ENCODE results near the gene PPM1D.
"Not testable (repeated sequence)": the region's sequence is repeated elsewhere in the genome, so short reads cannot be mapped to it uniquely, and the experiment has no call there.

PPM1D gene

DNA sequence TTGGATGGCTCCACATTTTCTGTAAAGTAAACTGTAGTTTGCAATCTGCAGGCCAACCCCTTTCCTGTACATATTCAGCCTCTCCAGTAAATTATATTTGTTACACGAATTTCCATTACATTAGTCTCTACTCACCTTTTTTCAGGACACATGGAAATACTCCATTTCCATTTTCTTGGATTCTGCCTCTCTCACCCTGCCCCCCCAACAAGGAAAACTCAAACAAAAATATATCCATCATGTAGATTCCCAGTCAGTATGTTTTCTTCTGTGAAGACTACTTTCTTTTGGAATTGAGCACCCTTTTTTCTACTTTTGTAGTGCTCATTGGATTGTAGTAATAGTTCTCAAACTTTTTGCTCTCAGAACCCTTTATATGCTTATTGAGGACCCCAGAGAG lies 2.9 kb downstream of the PPM1D start:
- no peak for DNase-seq (ENCODE audit: low read depth, low spot score)
- Histone ChIP-seq H3K4me3 (ENCODE audit: low read length) (no peak overlapping the region), H3K4me1 (ENCODE audit: control insufficient read depth, insufficient read depth, low read length) (no peaks in the 10 kb centered on the region), H3K36me3 (ENCODE audit: control insufficient read depth, insufficient read depth, low read length) (no peaks in the 10 kb centered on the region), H3K27me3 (ENCODE audit: control insufficient read depth, insufficient read depth, low read length) (no peaks in the 10 kb centered on the region), H3K9me3 (ENCODE audit: control insufficient read depth, insufficient read depth, low read length) (no peaks in the 10 kb centered on the region), H3K27ac (ENCODE audit: low read length) (no peak overlapping the region)
- WGBS (ENCODE audit: insufficient coverage, insufficient read length) = no CpG with 5 or more reads among the region's 1 CpG

GRCh38 chr17:60603477-60603876 lies 3.5 kb downstream of the PPM1D start:
- WGBS (ENCODE audit: insufficient coverage, insufficient read length) = no CpG with 5 or more reads among the region's 10 CpGs
- not testable (repeated sequence) for H3K4me1 ChIP-seq (ENCODE audit: control insufficient read depth, insufficient read depth, low read length); H3K27ac ChIP-seq (ENCODE audit: low read length); H3K36me3 ChIP-seq (ENCODE audit: control insufficient read depth, insufficient read depth, low read length); H3K9me3 ChIP-seq (ENCODE audit: control insufficient read depth, insufficient read depth, low read length); DNase-seq (ENCODE audit: low read depth, low spot score); H3K27me3 ChIP-seq (ENCODE audit: control insufficient read depth, insufficient read depth, low read length); H3K4me3 ChIP-seq (ENCODE audit: low read length)

GRCh38 chr17:60604686-60605334 lies 4.8 kb downstream of the PPM1D start:
- no peak overlapping the region for H3K4me3 ChIP-seq (ENCODE audit: low read length)
- no CpG with 5 or more reads among the region's 5 CpGs for WGBS (ENCODE audit: insufficient coverage, insufficient read length)

DNA sequence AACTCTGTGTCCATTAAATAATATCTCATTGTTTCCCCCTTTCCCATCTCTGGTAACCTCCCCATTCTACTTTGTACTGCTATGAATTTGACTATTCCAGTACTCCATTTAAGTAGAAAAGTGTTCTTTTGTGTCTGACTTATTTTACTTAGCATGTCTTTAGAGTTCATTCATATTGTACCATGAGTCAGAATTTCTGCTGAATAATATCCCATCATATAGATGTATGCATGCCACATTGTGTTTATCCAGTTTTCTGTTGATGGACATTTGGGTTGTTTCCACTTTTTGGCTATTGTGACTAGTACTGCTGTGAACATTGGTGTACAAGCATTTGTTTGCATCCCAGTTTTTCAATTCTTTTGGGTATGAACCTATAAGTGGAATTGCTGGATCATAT lies 6.0 kb downstream of the PPM1D start:
- Histone ChIP-seq H3K4me3 (ENCODE audit: low read length) (no peak overlapping the region), H3K36me3 (ENCODE audit: control insufficient read depth, insufficient read depth, low read length) (no peaks in the 10 kb centered on the region), H3K27me3 (ENCODE audit: control insufficient read depth, insufficient read depth, low read length) (no peaks in the 10 kb centered on the region), H3K27ac (ENCODE audit: low read length) (no peak overlapping the region), H3K9me3 (ENCODE audit: control insufficient read depth, insufficient read depth, low read length) (no peaks in the 10 kb centered on the region), H3K4me1 (ENCODE audit: control insufficient read depth, insufficient read depth, low read length) (no peaks in the 10 kb centered on the region)
- DNase-seq (ENCODE audit: low read depth, low spot score) = no peak

More at GRCh38 chr17:60604686-60605334, 4.8 kb downstream of the PPM1D start:
- Histone ChIP-seq H3K4me1 (ENCODE audit: control insufficient read depth, insufficient read depth, low read length) (no peaks in the 10 kb centered on the region), H3K27ac (ENCODE audit: low read length) (no peak overlapping the region), H3K9me3 (ENCODE audit: control insufficient read depth, insufficient read depth, low read length) (no peaks in the 10 kb centered on the region), H3K27me3 (ENCODE audit: control insufficient read depth, insufficient read depth, low read length) (no peaks in the 10 kb centered on the region), H3K36me3 (ENCODE audit: control insufficient read depth, insufficient read depth, low read length) (no peaks in the 10 kb centered on the region)
- DNase-seq (ENCODE audit: low read depth, low spot score) = no peak

DNA sequence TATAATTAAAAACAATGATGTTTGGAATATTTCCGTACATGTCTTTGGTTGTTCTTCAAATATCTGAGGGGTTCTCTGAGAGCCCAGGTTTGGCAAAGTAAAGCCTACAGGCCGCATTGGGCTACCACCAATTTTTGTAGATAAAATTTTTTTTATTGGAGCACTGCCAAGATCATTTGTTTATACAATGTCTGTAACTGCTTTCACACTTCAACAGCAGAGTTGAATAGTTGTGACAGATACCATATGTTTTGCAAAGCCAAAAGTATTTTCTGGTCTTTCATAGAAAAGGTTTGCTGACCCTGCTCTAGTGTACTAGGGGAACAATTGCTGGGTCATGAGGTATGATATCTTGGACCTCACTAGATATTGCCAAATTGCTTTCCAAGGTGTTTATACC lies 10.5 kb downstream of the PPM1D start:
- no peaks in the 10 kb centered on the region for H3K4me1 ChIP-seq (ENCODE audit: control insufficient read depth, insufficient read depth, low read length)
- H3K4me3 ChIP-seq (ENCODE audit: low read length) = no peak overlapping the region
- no peak overlapping the region for H3K27ac ChIP-seq (ENCODE audit: low read length)
- no peaks in the 10 kb centered on the region for H3K27me3 ChIP-seq (ENCODE audit: control insufficient read depth, insufficient read depth, low read length)
- no peaks in the 10 kb centered on the region for H3K36me3 ChIP-seq (ENCODE audit: control insufficient read depth, insufficient read depth, low read length)
- no peaks in the 10 kb centered on the region for H3K9me3 ChIP-seq (ENCODE audit: control insufficient read depth, insufficient read depth, low read length)
- WGBS (ENCODE audit: insufficient coverage, insufficient read length) = no CpG with 5 or more reads among the region's 2 CpGs
- no peak for DNase-seq (ENCODE audit: low read depth, low spot score)

- DNase-seq (ENCODE audit: low read depth, low spot score); H3K27ac ChIP-seq (ENCODE audit: low read length): not testable (repeated sequence)
Measured at GRCh38 chr17:60611321-60611720, 11.3 kb downstream of the PPM1D start.

GRCh38 chr17:60613325-60613724 lies 13.3 kb downstream of the PPM1D start:
- Histone ChIP-seq H3K9me3 (ENCODE audit: control insufficient read depth, insufficient read depth, low read length) (no peaks in the 10 kb centered on the region), H3K36me3 (ENCODE audit: control insufficient read depth, insufficient read depth, low read length) (no peaks in the 10 kb centered on the region), H3K27me3 (ENCODE audit: control insufficient read depth, insufficient read depth, low read length) (no peaks in the 10 kb centered on the region), H3K4me1 (ENCODE audit: control insufficient read depth, insufficient read depth, low read length) (no peaks in the 10 kb centered on the region), H3K4me3 (ENCODE audit: low read length) (no peak overlapping the region), H3K27ac (ENCODE audit: low read length) (no peak overlapping the region)
- WGBS (ENCODE audit: insufficient coverage, insufficient read length) = no CpG with 5 or more reads among the region's 19 CpGs
- DNase-seq (ENCODE audit: low read depth, low spot score) = no peak

More at GRCh38 chr17:60611321-60611720, 11.3 kb downstream of the PPM1D start:
- H3K9me3 ChIP-seq (ENCODE audit: control insufficient read depth, insufficient read depth, low read length); H3K36me3 ChIP-seq (ENCODE audit: control insufficient read depth, insufficient read depth, low read length); H3K27me3 ChIP-seq (ENCODE audit: control insufficient read depth, insufficient read depth, low read length); H3K4me3 ChIP-seq (ENCODE audit: low read length); H3K4me1 ChIP-seq (ENCODE audit: control insufficient read depth, insufficient read depth, low read length): not testable (repeated sequence)
- no CpG with 5 or more reads among the region's 5 CpGs for WGBS (ENCODE audit: insufficient coverage, insufficient read length)

GRCh38 chr17:60613796-60614195 lies 13.8 kb downstream of the PPM1D start:
- H3K27me3 ChIP-seq (ENCODE audit: control insufficient read depth, insufficient read depth, low read length); H3K4me1 ChIP-seq (ENCODE audit: control insufficient read depth, insufficient read depth, low read length); H3K9me3 ChIP-seq (ENCODE audit: control insufficient read depth, insufficient read depth, low read length); H3K36me3 ChIP-seq (ENCODE audit: control insufficient read depth, insufficient read depth, low read length); DNase-seq (ENCODE audit: low read depth, low spot score); H3K27ac ChIP-seq (ENCODE audit: low read length); H3K4me3 ChIP-seq (ENCODE audit: low read length): not testable (repeated sequence)
- no CpG with 5 or more reads among the region's 20 CpGs for WGBS (ENCODE audit: insufficient coverage, insufficient read length)

- not testable (repeated sequence) for H3K27ac ChIP-seq (ENCODE audit: low read length); H3K4me1 ChIP-seq (ENCODE audit: control insufficient read depth, insufficient read depth, low read length); H3K36me3 ChIP-seq (ENCODE audit: control insufficient read depth, insufficient read depth, low read length); DNase-seq (ENCODE audit: low read depth, low spot score); H3K9me3 ChIP-seq (ENCODE audit: control insufficient read depth, insufficient read depth, low read length); H3K4me3 ChIP-seq (ENCODE audit: low read length); H3K27me3 ChIP-seq (ENCODE audit: control insufficient read depth, insufficient read depth, low read length)
- no CpG with 5 or more reads among the region's 3 CpGs for WGBS (ENCODE audit: insufficient coverage, insufficient read length)
Measured at GRCh38 chr17:60614247-60614646, 14.3 kb downstream of the PPM1D start.

GRCh38 chr17:60615108-60615507 lies 15.1 kb downstream of the PPM1D start:
- no peaks in the 10 kb centered on the region for H3K36me3 ChIP-seq (ENCODE audit: control insufficient read depth, insufficient read depth, low read length)
- H3K4me1 ChIP-seq (ENCODE audit: control insufficient read depth, insufficient read depth, low read length) = no peaks in the 10 kb centered on the region
- H3K4me3 ChIP-seq (ENCODE audit: low read length) = no peak overlapping the region
- no peaks in the 10 kb centered on the region for H3K27me3 ChIP-seq (ENCODE audit: control insufficient read depth, insufficient read depth, low read length)
- H3K9me3 ChIP-seq (ENCODE audit: control insufficient read depth, insufficient read depth, low read length) = no peaks in the 10 kb centered on the region
- DNase-seq (ENCODE audit: low read depth, low spot score) = no peak
- no CpG with 5 or more reads among the region's 7 CpGs for WGBS (ENCODE audit: insufficient coverage, insufficient read length)
- H3K27ac ChIP-seq (ENCODE audit: low read length) = no peak overlapping the region

GRCh38 chr17:60615840-60616239 lies 15.8 kb downstream of the PPM1D start:
- Histone ChIP-seq H3K4me1 (ENCODE audit: control insufficient read depth, insufficient read depth, low read length) (no peaks in the 10 kb centered on the region), H3K9me3 (ENCODE audit: control insufficient read depth, insufficient read depth, low read length) (no peaks in the 10 kb centered on the region), H3K4me3 (ENCODE audit: low read length) (no peak overlapping the region), H3K36me3 (ENCODE audit: control insufficient read depth, insufficient read depth, low read length) (no peaks in the 10 kb centered on the region), H3K27ac (ENCODE audit: low read length) (no peak overlapping the region), H3K27me3 (ENCODE audit: control insufficient read depth, insufficient read depth, low read length) (no peaks in the 10 kb centered on the region)
- DNase-seq (ENCODE audit: low read depth, low spot score) = no peak
- no CpG with 5 or more reads among the region's 3 CpGs for WGBS (ENCODE audit: insufficient coverage, insufficient read length)
